ENCODE data around the gene ZGLP1. TPM values are rescaled to one million over a fixed set of nuclear protein-coding genes. Genes with fewer than 3 reads are reported as not detected.

ZGLP1 gene
- total RNA-seq, 1 donor from 2014 or later, result 0.35 TPM

GRCh38 chr19:10279737-10280442 is 29.7 kb downstream of the ZGLP1 start:
- no peak overlapping the region for H3K4me3 ChIP-seq (ENCODE audit: low read depth, low read length)
- DNase-seq (ENCODE audit: low read depth), result no peak
- TF ChIP-seq CTCF (conservative IDR thresholded peaks at IDR 0.05; ENCODE audit: low read depth, low read length), result no peak

- no peak overlapping the region for H3K4me3 ChIP-seq (ENCODE audit: low read depth, low read length)
- DNase-seq (ENCODE audit: low read depth), result no peak
- TF ChIP-seq CTCF (conservative IDR thresholded peaks at IDR 0.05; ENCODE audit: low read depth, low read length), result no peak
Observed at GRCh38 chr19:10278935-10279334, 30.7 kb downstream of the ZGLP1 start.

GRCh38 chr19:10277795-10278589 is 31.6 kb downstream of the ZGLP1 start:
- H3K4me3 ChIP-seq (ENCODE audit: low read depth, low read length), result no peak overlapping the region
- no peak for DNase-seq (ENCODE audit: low read depth)
- no peak for TF ChIP-seq CTCF (conservative IDR thresholded peaks at IDR 0.05; ENCODE audit: low read depth, low read length)

- DNase-seq (ENCODE audit: low read depth), result no peak
- no peak overlapping the region for H3K4me3 ChIP-seq (ENCODE audit: low read depth, low read length)
- no peak for TF ChIP-seq CTCF (conservative IDR thresholded peaks at IDR 0.05; ENCODE audit: low read depth, low read length)
Observed at GRCh38 chr19:10274589-10274988, 35.0 kb downstream of the ZGLP1 start.

- H3K4me3 ChIP-seq (ENCODE audit: low read depth, low read length), result peak overlapping the region; percentile 70
- DNase-seq (ENCODE audit: low read depth), result no peak
Observed at GRCh38 chr19:10271543-10272086, 38.0 kb downstream of the ZGLP1 start.

More at GRCh38 chr19:10271543-10272086, 38.0 kb downstream of the ZGLP1 start:
- no peak for TF ChIP-seq CTCF (conservative IDR thresholded peaks at IDR 0.05; ENCODE audit: low read depth, low read length)

All from epithelial cell of proximal tubule (primary cell).